Osteoblast (primary cell): ENCODE measurements around the gene SEC14L6. TPM values are rescaled to one million over a fixed set of nuclear protein-coding genes. Genes with fewer than 3 reads are reported as not detected.

ENCODE experiments used
- DNase-seq: peaks from one replicate; pipeline ENCODE4 v3.0.0; 2011; ENCODE audit warnings: low spot score, mixed read lengths; ENCODE audit not compliant: insufficient read length; ENCODE audit errors: missing footprints
- H2AFZ ChIP-seq: 2 replicates; pipeline ENCODE4 v1.6.0; 2011; ENCODE audit warnings: mild to moderate bottlenecking, low read length
- H3K27ac ChIP-seq: 2 replicates; pipeline ENCODE4 v1.5.1; 2011; ENCODE audit warnings: mild to moderate bottlenecking, low read depth, low read length, moderate library complexity
- H3K27me3 ChIP-seq: 2 replicates; pipeline ENCODE4 v1.6.0; 2012; ENCODE audit warnings: mild to moderate bottlenecking, control low read depth, inconsistent platforms, low read length, moderate library complexity; ENCODE audit not compliant: insufficient read depth
- H3K36me3 ChIP-seq: 2 replicates; pipeline ENCODE4 v1.5.1; 2011; ENCODE audit warnings: mild to moderate bottlenecking, low read length, control low read depth, moderate library complexity; ENCODE audit not compliant: insufficient read depth
- H3K4me1 ChIP-seq: 2 replicates; pipeline ENCODE4 v1.5.1; 2011; ENCODE audit warnings: mild to moderate bottlenecking, low read length, control low read depth, moderate library complexity; ENCODE audit not compliant: insufficient read depth
- H3K4me2 ChIP-seq: 2 replicates; pipeline ENCODE4 v1.6.0; 2011; ENCODE audit warnings: mild to moderate bottlenecking, low read length; ENCODE audit not compliant: insufficient read depth
- H3K4me3 ChIP-seq: fragments of 200-600 bp; sonication (generic); 3 replicates; pipeline ENCODE4 v1.5.1; 2012; ENCODE audit warnings: mild to moderate bottlenecking, low read length, inconsistent platforms; ENCODE audit not compliant: insufficient read depth
- H3K79me2 ChIP-seq: 2 replicates; pipeline ENCODE4 v1.6.0; 2012; ENCODE audit warnings: mild to moderate bottlenecking, low read length, control low read depth, inconsistent platforms; ENCODE audit not compliant: insufficient read depth
- H3K9me3 ChIP-seq: 2 replicates; pipeline ENCODE4 v1.5.1; 2011; ENCODE audit warnings: low read depth, low read length, control low read depth
- H4K20me1 ChIP-seq: 2 replicates; pipeline ENCODE4 v1.6.0; 2012; ENCODE audit warnings: mild to moderate bottlenecking, low read length, control low read depth; ENCODE audit not compliant: insufficient read depth
- total RNA-seq: library from RNA; depleted of rRNA; stranded (reverse); fragments of >200 nt; gene quantifications from 2 replicates; pipeline ENCODE4 v1.2.3, GENCODE V29; 2012
- TF ChIP-seq, protein P1 (sequence below): IDR thresholded peaks from 2 replicates; pipeline ENCODE4 v1.5.1; 2011; ENCODE audit warnings: mild to moderate bottlenecking, low read depth, low read length, moderate library complexity; ENCODE audit errors: extremely low read depth

SEC14L6 gene
- total RNA-seq, 1 donor, result not detected

DNA sequence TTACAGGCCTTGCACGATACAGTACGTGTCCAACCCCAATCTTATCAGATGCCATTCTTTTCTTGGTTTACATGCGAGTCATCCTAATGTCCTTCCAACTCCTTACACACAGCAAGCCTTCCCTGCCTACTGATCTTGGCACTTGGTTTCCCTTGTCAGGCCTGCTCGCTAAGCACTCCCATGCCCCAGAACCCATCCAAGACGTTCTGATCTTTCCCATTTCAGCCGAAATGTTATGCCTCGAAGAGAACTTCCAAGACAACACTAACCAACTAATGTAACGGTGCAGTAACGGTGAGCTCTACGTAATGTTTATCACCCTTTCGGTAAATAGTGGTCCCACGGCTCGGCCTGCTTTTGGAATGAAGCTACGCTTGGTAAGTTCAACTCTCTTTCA lies 44.6 kb upstream of the SEC14L6 start:
- peaks cover 8% of the 10 kb centered on the region for H3K4me1 ChIP-seq
- peak; percentile 55 for DNase-seq

DNA sequence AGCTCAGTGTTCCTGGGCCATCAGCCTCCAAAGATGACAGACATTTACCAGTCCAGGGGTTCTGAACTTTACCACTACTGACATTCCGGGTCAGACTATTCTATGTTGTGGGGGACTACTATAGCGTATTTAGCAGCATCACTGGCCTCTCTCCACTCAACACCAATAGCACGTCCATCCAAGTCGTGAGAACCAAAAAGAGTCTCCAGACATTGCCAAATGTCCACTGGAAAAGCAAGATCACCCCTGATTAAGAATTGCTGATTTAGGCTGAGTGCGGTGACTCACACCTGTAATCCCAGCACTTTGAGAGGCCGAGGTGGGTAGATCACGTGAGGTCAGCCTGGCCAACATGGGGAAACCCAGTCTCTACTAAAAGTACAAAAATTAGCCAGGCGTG lies 39.9 kb upstream of the SEC14L6 start:
- peak overlapping the region; percentile 14 for H3K27ac ChIP-seq
- H3K36me3 ChIP-seq, result peaks cover 70% of the 10 kb centered on the region
- no peaks in the 10 kb centered on the region for H3K27me3 ChIP-seq
- peaks cover 18% of the 10 kb centered on the region for H3K4me1 ChIP-seq
- TF ChIP-seq, protein P1, sequence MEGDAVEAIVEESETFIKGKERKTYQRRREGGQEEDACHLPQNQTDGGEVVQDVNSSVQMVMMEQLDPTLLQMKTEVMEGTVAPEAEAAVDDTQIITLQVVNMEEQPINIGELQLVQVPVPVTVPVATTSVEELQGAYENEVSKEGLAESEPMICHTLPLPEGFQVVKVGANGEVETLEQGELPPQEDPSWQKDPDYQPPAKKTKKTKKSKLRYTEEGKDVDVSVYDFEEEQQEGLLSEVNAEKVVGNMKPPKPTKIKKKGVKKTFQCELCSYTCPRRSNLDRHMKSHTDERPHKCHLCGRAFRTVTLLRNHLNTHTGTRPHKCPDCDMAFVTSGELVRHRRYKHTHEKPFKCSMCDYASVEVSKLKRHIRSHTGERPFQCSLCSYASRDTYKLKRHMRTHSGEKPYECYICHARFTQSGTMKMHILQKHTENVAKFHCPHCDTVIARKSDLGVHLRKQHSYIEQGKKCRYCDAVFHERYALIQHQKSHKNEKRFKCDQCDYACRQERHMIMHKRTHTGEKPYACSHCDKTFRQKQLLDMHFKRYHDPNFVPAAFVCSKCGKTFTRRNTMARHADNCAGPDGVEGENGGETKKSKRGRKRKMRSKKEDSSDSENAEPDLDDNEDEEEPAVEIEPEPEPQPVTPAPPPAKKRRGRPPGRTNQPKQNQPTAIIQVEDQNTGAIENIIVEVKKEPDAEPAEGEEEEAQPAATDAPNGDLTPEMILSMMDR, result no peak
- no peak overlapping the region for H2AFZ ChIP-seq
- no peak overlapping the region for H3K4me3 ChIP-seq
- peaks cover 34% of the 10 kb centered on the region for H3K79me2 ChIP-seq
- no peak for DNase-seq
- H4K20me1 ChIP-seq, result peaks cover 29% of the 10 kb centered on the region
- no peak overlapping the region for H3K4me2 ChIP-seq
- no peaks in the 10 kb centered on the region for H3K9me3 ChIP-seq

More for the DNA sequence above, 44.6 kb upstream of the SEC14L6 start:
- Histone ChIP-seq H2AFZ (peak overlapping the region; percentile 58), H3K4me2 (peak overlapping the region; percentile 93), H4K20me1 (peaks cover 20% of the 10 kb centered on the region), H3K36me3 (peaks cover 34% of the 10 kb centered on the region), H3K9me3 (no peaks in the 10 kb centered on the region), H3K27me3 (peaks cover 5% of the 10 kb centered on the region), H3K4me3 (peak overlapping the region; percentile 85), H3K79me2 (peaks cover 36% of the 10 kb centered on the region), H3K27ac (peak overlapping the region; percentile 96)
- TF ChIP-seq, protein P1, result no peak

DNA sequence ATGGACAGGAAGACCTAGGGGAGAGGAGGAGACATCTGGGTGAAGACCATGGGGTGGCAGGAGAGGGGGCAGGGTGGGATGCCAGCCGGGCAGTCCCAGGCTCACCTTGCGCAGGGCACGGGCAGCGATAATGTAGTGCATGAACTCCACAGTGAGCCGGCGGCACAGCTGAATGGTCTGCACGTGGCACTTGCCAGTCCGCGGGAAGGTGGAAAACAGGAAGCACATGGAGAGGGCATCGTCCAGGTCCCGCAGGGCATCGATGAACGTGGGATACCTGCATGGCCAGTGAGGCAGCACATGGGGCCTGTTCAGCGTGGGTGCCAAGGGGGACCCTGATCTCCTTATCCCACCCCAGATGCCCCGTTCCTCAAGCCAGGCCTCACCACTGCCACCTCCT lies 37.9 kb upstream of the SEC14L6 start:
- Histone ChIP-seq H3K27me3 (no peaks in the 10 kb centered on the region), H3K4me1 (peaks cover 11% of the 10 kb centered on the region), H4K20me1 (peaks cover 15% of the 10 kb centered on the region), H3K36me3 (peaks cover 88% of the 10 kb centered on the region), H3K27ac (no peak overlapping the region), H3K9me3 (no peaks in the 10 kb centered on the region), H3K4me3 (no peak overlapping the region), H2AFZ (no peak overlapping the region), H3K79me2 (peaks cover 14% of the 10 kb centered on the region), H3K4me2 (no peak overlapping the region)
- TF ChIP-seq, protein P1, result no peak
- peak; percentile 54 for DNase-seq

DNA sequence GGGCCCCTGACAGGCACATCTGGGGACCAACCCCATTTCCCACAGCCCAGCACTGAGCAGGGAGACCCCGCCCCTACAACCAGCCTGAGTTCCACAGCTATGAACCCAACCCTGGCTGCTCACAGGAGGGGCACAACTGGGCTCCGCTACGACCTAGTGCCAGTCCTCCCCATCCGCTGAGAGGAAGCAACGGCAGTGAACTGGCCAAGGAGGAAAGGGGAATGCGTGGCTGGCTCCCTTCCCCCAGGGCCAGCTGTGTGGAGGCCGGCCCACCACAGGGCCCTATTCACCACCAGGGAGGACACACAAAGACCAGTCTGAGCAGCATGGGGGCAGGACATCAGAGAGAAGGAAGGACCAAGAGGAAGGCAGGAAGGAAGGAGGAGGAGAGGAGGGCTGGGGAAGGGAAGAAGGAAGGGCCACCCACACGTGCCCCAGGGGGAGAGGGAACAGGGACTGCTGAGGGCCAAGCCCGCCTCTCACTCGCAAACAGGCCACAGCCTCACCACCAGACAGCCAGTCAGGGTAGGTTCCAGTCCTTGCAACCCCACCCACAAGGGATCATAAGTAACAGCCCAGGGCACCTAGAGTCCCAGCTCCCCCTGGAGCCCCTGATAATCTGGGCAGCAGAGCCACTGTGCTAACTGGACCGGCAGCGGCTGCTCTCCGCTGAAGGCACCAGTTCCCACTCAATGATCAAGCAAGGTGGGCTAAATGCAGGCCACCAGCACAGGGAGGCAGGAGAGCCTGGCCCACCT lies 36.4 kb upstream of the SEC14L6 start:
- peaks cover 6% of the 10 kb centered on the region for H3K79me2 ChIP-seq
- H2AFZ ChIP-seq, result no peak overlapping the region
- peaks cover 9% of the 10 kb centered on the region for H4K20me1 ChIP-seq
- peak; percentile 76 for DNase-seq
- H3K27ac ChIP-seq, result peak overlapping the region; percentile 45
- H3K9me3 ChIP-seq, result no peaks in the 10 kb centered on the region
- TF ChIP-seq, protein P1, result no peak
- no peak overlapping the region for H3K4me3 ChIP-seq
- H3K4me2 ChIP-seq, result no peak overlapping the region
- H3K36me3 ChIP-seq, result peaks cover 86% of the 10 kb centered on the region
- no peaks in the 10 kb centered on the region for H3K27me3 ChIP-seq
- peaks cover 11% of the 10 kb centered on the region for H3K4me1 ChIP-seq
